K562 (cell line): ENCODE results near the gene KNCN. TPM values are rescaled to one million over a fixed set of nuclear protein-coding genes. Genes with fewer than 3 reads are reported as not detected.

Experiments used
- ATAC-seq: fragments of 200-7000 bp; cut with Tn5 transposase; 3 replicates; pipeline ENCODE4 v1.9.1; 2020; ENCODE audit warnings: moderate library complexity
- BruUV-seq: library from RNA; stranded (reverse); fragments of 400-500 nt; replicated peaks from 2 replicates; lab custom pipeline; 2021; lab: Mats Ljungman, UMichigan
- CTCF ChIA-PET: fragments of 300-600 bp; formaldehyde crosslinking; extraction: SDS; loops from one replicate; lab custom pipeline; 2021; ENCODE audit warnings: low intra/inter-chr PET ratio; lab: Yijun Ruan, JAX
- POLR2A ChIA-PET: fragments of 300-600, 350-650 bp; sonication (Branson Sonifier 250); formaldehyde crosslinking; extraction: SDS; loops from one replicate; lab custom pipeline; 2021; ENCODE audit warnings: antibody characterized with exemption, inconsistent platforms; lab: Yijun Ruan, JAX
- DNase-seq, 4 experiments: peaks; one replicate each; pipeline versions ENCODE4 v3.0.0 to v3.0.0-alpha.2; 2011 to 2018; ENCODE audit warnings: low spot score in 3 of 4, mixed read lengths in 3 of 4; ENCODE audit errors: extremely low read depth in 1 of 4
- FAIRE-seq: peaks from 2 replicates; lab custom pipeline; 2011; peaks lifted over from hg19 to GRCh38; lab: Jason Lieb, UNC
- H2AFZ ChIP-seq: 2 replicates; pipeline ENCODE4 v1.6.0; 2011; ENCODE audit warnings: low read depth, low read length, control low read depth, inconsistent platforms
- H3K27ac ChIP-seq: fragments of 200-600 bp; 3 replicates; pipeline ENCODE4 v1.8.0; 2011; ENCODE audit warnings: low read depth, mild to moderate bottlenecking, control low read depth, inconsistent platforms, low read length, moderate library complexity, mixed read lengths; ENCODE audit errors: extremely low read depth
- H3K27me3 ChIP-seq, 2 experiments: fragments of 300-600 bp in 1 of 2; 2 replicates in 1 of 2; 3 replicates in 1 of 2; pipeline versions ENCODE4 v1.6.0 to v1.8.0; 2011; ENCODE audit warnings: inconsistent platforms in 2 of 2, low read length in 2 of 2, mild to moderate bottlenecking in 1 of 2, mixed read lengths in 1 of 2, moderate library complexity in 1 of 2; ENCODE audit not compliant: control insufficient read depth in 2 of 2, insufficient read depth in 2 of 2
- H3K36me3 ChIP-seq: fragments of 300-600 bp; 3 replicates; pipeline ENCODE4 v1.8.0; 2011; ENCODE audit warnings: mild to moderate bottlenecking, low read length, inconsistent platforms; ENCODE audit not compliant: control insufficient read depth, insufficient read depth
- H3K4me1 ChIP-seq, 2 experiments: fragments of 200-600 bp in 1 of 2; replicated peaks in 1 of 2; 2 replicates in 1 of 2; 3 replicates in 1 of 2; pipeline versions ENCODE4 v1.5.1 to v1.8.0; 2011; ENCODE audit warnings: inconsistent platforms in 2 of 2, low read length in 2 of 2, mild to moderate bottlenecking in 1 of 2, mixed read lengths in 1 of 2, moderate library complexity in 1 of 2; ENCODE audit not compliant: control insufficient read depth in 2 of 2, insufficient read depth in 2 of 2
- H3K4me2 ChIP-seq: 2 replicates; pipeline ENCODE4 v1.6.1; 2011; ENCODE audit warnings: low read length, control low read depth, inconsistent platforms, mixed read lengths; ENCODE audit not compliant: insufficient read depth
- H3K4me3 ChIP-seq: fragments of 200-600 bp; sonication (generic), shearing (Covaris generic); 2 replicates; pipeline ENCODE4 v1.5.1; 2016; ENCODE audit warnings: control low read depth, inconsistent platforms
- H3K79me2 ChIP-seq: fragments of 200-600 bp; 3 replicates; pipeline ENCODE4 v1.8.0; 2011; ENCODE audit warnings: low read length, inconsistent platforms; ENCODE audit not compliant: control insufficient read depth, insufficient read depth
- H3K9ac ChIP-seq, 2 experiments: 2 replicates each; pipeline versions ENCODE4 v1.6.0 to v1.6.1; 2011; ENCODE audit warnings: low read depth in 2 of 2, low read length in 2 of 2, control low read depth in 1 of 2, inconsistent platforms in 1 of 2, mild to moderate bottlenecking in 1 of 2, mixed read lengths in 1 of 2; ENCODE audit not compliant: insufficient read depth in 1 of 2
- H3K9me1 ChIP-seq: one replicate; pipeline ENCODE4 v1.6.0; 2011; ENCODE audit warnings: inconsistent platforms, mild to moderate bottlenecking, low read length, moderate library complexity; ENCODE audit not compliant: control insufficient read depth, insufficient read depth
- H3K9me3 ChIP-seq: replicated peaks from 2 replicates; pipeline ENCODE4 v1.5.1; 2011; ENCODE audit warnings: low read depth, low read length, inconsistent platforms; ENCODE audit not compliant: control insufficient read depth, insufficient read depth
- H4K20me1 ChIP-seq: replicated peaks from 2 replicates; pipeline ENCODE4 v1.6.1; 2011; ENCODE audit warnings: low read length, inconsistent platforms, mixed read lengths; ENCODE audit not compliant: control insufficient read depth, insufficient read depth
- CBX3 ChIP-seq, 2 experiments: IDR thresholded peaks; 1 replicate in 1 of 2; 2 replicates in 1 of 2; pipeline ENCODE4 v1.6.1; 2012; ENCODE audit warnings: inconsistent platforms in 2 of 2, low read length in 2 of 2, borderline replicate concordance in 1 of 2, control low read depth in 1 of 2
- L3MBTL2 ChIP-seq: fragments of 450-650 bp; IDR thresholded peaks from 2 replicates; pipeline ENCODE4 v1.6.1; 2016; ENCODE audit warnings: mild to moderate bottlenecking, moderate library complexity
- MAX ChIP-seq: sonication (generic); formaldehyde crosslinking; IDR thresholded peaks from 2 replicates; pipeline ENCODE4 v1.9.0; 2022; ENCODE audit warnings: mild to moderate bottlenecking, missing genetic modification reagents
- ZNF134 ChIP-seq: fragments of 250-450 bp; sonication (Bioruptor Pico); conservative IDR thresholded peaks from 2 replicates; pipeline ENCODE4 v1.4.0; 2020
- WGBS: fragments of 100-300 bp; shearing (Covaris generic); methylation state at CpG from one replicate; pipeline ENCODE4 v1.1.6; 2016; ENCODE audit warnings: low coverage, mixed read lengths; ENCODE audit not compliant: insufficient coverage; ENCODE audit errors: missing lambda C conversion rate; 5-methylcytosine and 5-hydroxymethylcytosine counted together
- in situ Hi-C: fragments of 300-500 bp; cut with MboI; formaldehyde crosslinking; loops from 4 replicates; pipeline ENCODE4 v1.15.0; 2018; ENCODE audit warnings: inconsistent platforms, mixed read lengths
- intact Hi-C: fragments of 100-400 bp; cut with micrococcal nuclease; formaldehyde crosslinking; loops from 2 replicates; pipeline ENCODE4 v1.14.2; 2022
- polyA plus RNA-seq, 8 experiments: library from polyadenylated mRNA; depleted of rRNA in 4 of 8; stranded (reverse) in 5 of 8; unstranded in 3 of 8; fragments of >200 nt; fragmentation: Nextera tagmentation in 2 of 8; fragmentation: Illumina TruSeq in 1 of 8; extraction: Ambion mirVana in 2 of 8; extraction: Trizol in 1 of 8; gene quantifications; 2 replicates each; pipeline versions ENCODE4 v1.2.1 to v1.2.3, GENCODE V29; 2011 to 2014; ENCODE audit warnings: inconsistent platforms in 1 of 8, missing spikeins in 1 of 8
- total RNA-seq, 7 experiments: library from RNA; depleted of rRNA in 6 of 7; stranded (reverse); fragments of >200 nt in 6 of 7; fragmentation: Illumina TruSeq in 2 of 7; extraction: Trizol in 2 of 7; gene quantifications; 2 replicates each; pipeline versions ENCODE4 v1.2.1 to v1.2.3, GENCODE V29; 2011 to 2021; ENCODE audit warnings: low replicate concordance in 1 of 7

KNCN gene
- total and polyA plus RNA-seq, 9 of the 15 experiments (the other 6 are each of a cell fraction or from before 2014, with no cell fraction given), result not detected

GRCh38 chr1:46496505-46496904 is 54.9 kb downstream of the KNCN start (continued):
- TF ChIP-seq MAX (peak; percentile 55), L3MBTL2 (peak; percentile 70; the same call in 1 of the 2 replicates)

DNA sequence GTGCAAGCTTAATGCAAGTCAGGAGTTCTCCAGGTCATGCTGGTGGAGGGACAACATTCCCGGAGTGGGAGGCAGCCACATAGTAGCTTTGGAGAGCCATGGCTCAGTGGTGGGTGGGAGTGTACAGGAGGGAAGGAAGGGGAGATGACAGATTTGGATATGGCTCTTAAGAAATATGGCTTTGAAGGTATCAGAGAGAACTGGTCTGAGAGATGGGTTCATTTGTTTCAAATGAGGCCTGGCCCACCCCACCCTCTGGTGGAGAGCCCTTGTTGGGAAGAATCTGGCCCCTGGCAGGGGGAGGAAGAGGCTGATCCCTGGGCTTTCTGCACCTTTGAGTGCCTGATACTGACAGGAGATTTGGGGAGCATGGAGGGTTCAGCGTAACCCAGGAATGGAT is 55.7 kb downstream of the KNCN start:
- FAIRE-seq (no peak), DNase-seq (no peak), ATAC-seq (no peak)
- Histone ChIP-seq H2AFZ (no peak overlapping the region), H3K4me3 (no peak overlapping the region), H3K36me3 (no peaks in the 10 kb centered on the region), H3K9me1 (no peaks in the 10 kb centered on the region), H3K27ac (no peak overlapping the region), H3K4me2 (no peak overlapping the region), H4K20me1 (no peaks in the 10 kb centered on the region), H3K9me3 (no peaks in the 10 kb centered on the region), H3K79me2 (no peaks in the 10 kb centered on the region), H3K9ac (no peak overlapping the region), H3K4me1 (peaks cover 6 to 22% of the 10 kb centered on the region in 2 experiments; a peak in 3 of 5 replicates), H3K27me3 (no peaks in the 10 kb centered on the region)
- no TSS peak for BruUV-seq
- WGBS, result 73% methylated on average over 2 of the region's 2 CpGs
- TF ChIP-seq CBX3 (IDR thresholded peaks at IDR 0.05; ENCODE audit: borderline replicate concordance in 1 of 2, low read length in 2 of 2), result no peak
- TF ChIP-seq ZNF134, result peak; percentile 62; the same call in 1 of the 2 replicates
- POLR2A ChIA-PET, result interaction anchor here (0.6 to 1.7 kb wide), 7 partner anchors 9 to 361 kb away, joined by 3 to 10 read pairs (median 4); no protein-coding TSS in a partner anchor
- in situ Hi-C loops (no loop called here), intact Hi-C loops (no loop called here)
- CTCF ChIA-PET, result no interaction called here

Other genes with a start within 250 kb of the KNCN start
Only the 7 nearest of the 11 such genes appear.
- 0.32 and 0.33 TPM in 2 replicates for gene FAAH, start 157.3 kb downstream of the KNCN start, total RNA-seq (2014; rRNA removed)
- 0.25 and 0.32 TPM in 2 replicates for gene FAAH, start 157.3 kb downstream of the KNCN start, total RNA-seq (2014; rRNA removed; fragmentation: Illumina TruSeq; extraction: Trizol)
- 0.23 and 0.36 TPM in 2 replicates for gene FAAH, start 157.3 kb downstream of the KNCN start, total RNA-seq (2015; rRNA removed; fragmentation: Illumina TruSeq; extraction: Trizol)
- gene FAAH, start 157.3 kb downstream of the KNCN start, total RNA-seq (2021), result 0.71 and 0.81 TPM in 2 replicates
- 0.29 and 1.6 TPM in 2 replicates for gene FAAH, start 157.3 kb downstream of the KNCN start, polyA plus RNA-seq (2011; rRNA removed)
- gene FAAH, start 157.3 kb downstream of the KNCN start, polyA plus RNA-seq (2014; fragmentation: Illumina TruSeq; extraction: Trizol), result 0.17 and 0.52 TPM in 2 replicates
- gene FAAH, start 157.3 kb downstream of the KNCN start, polyA plus RNA-seq (2014; fragmentation: Nextera tagmentation; extraction: Ambion mirVana), result under 1 TPM; 0.06 TPM
- gene FAAH, start 157.3 kb downstream of the KNCN start, polyA plus RNA-seq (2014; rRNA removed), result 0.13 and 1.1 TPM in 2 replicates
- gene DMBX1, start 61.8 kb downstream of the KNCN start, total RNA-seq (2014; rRNA removed), result 0.86 and 1.2 TPM in 2 replicates
- 0.55 and 0.64 TPM in 2 replicates for gene DMBX1, start 61.8 kb downstream of the KNCN start, total RNA-seq (2014; rRNA removed; fragmentation: Illumina TruSeq; extraction: Trizol)
- 0.79 and 1.0 TPM in 2 replicates for gene DMBX1, start 61.8 kb downstream of the KNCN start, total RNA-seq (2015; rRNA removed; fragmentation: Illumina TruSeq; extraction: Trizol)
- 2.5 and 3.8 TPM in 2 replicates for gene DMBX1, start 61.8 kb downstream of the KNCN start, total RNA-seq (2021)
- gene DMBX1, start 61.8 kb downstream of the KNCN start, polyA plus RNA-seq (2011; rRNA removed), result 4.3 and 10.7 TPM in 2 replicates
- gene DMBX1, start 61.8 kb downstream of the KNCN start, polyA plus RNA-seq (2014; fragmentation: Illumina TruSeq; extraction: Trizol), result 1.6 and 2.4 TPM in 2 replicates
- gene DMBX1, start 61.8 kb downstream of the KNCN start, polyA plus RNA-seq (2014; fragmentation: Nextera tagmentation; extraction: Ambion mirVana), result under 1 TPM; 0.25 to 0.37 TPM
- gene DMBX1, start 61.8 kb downstream of the KNCN start, polyA plus RNA-seq (2014; rRNA removed), result 2.3 and 3.4 TPM in 2 replicates
- gene MKNK1, start 52.6 kb upstream of the KNCN start, total RNA-seq (2014; rRNA removed), result 27.7 and 33.3 TPM in 2 replicates
- 43.7 and 49.4 TPM in 2 replicates for gene MKNK1, start 52.6 kb upstream of the KNCN start, total RNA-seq (2014; rRNA removed; fragmentation: Illumina TruSeq; extraction: Trizol)
- gene MKNK1, start 52.6 kb upstream of the KNCN start, total RNA-seq (2015; rRNA removed; fragmentation: Illumina TruSeq; extraction: Trizol), result 33.7 and 42.9 TPM in 2 replicates
- gene MKNK1, start 52.6 kb upstream of the KNCN start, total RNA-seq (2021), result 36.5 and 41.7 TPM in 2 replicates
- gene MKNK1, start 52.6 kb upstream of the KNCN start, polyA plus RNA-seq (2011; rRNA removed), result 45.0 and 45.8 TPM in 2 replicates
- 40.4 and 42.1 TPM in 2 replicates for gene MKNK1, start 52.6 kb upstream of the KNCN start, polyA plus RNA-seq (2014; fragmentation: Illumina TruSeq; extraction: Trizol)
- gene MKNK1, start 52.6 kb upstream of the KNCN start, polyA plus RNA-seq (2014; fragmentation: Nextera tagmentation; extraction: Ambion mirVana), result 10 to 100 TPM; 44.7 to 46.0 TPM
- 50.8 and 51.3 TPM in 2 replicates for gene MKNK1, start 52.6 kb upstream of the KNCN start, polyA plus RNA-seq (2014; rRNA removed)
- 3.6 and 3.7 TPM in 2 replicates for gene MOB3C, start 65.2 kb upstream of the KNCN start, total RNA-seq (2014; rRNA removed)
- gene MOB3C, start 65.2 kb upstream of the KNCN start, total RNA-seq (2014; rRNA removed; fragmentation: Illumina TruSeq; extraction: Trizol), result 3.5 and 3.9 TPM in 2 replicates
- 3.5 and 3.6 TPM in 2 replicates for gene MOB3C, start 65.2 kb upstream of the KNCN start, total RNA-seq (2015; rRNA removed; fragmentation: Illumina TruSeq; extraction: Trizol)
- gene MOB3C, start 65.2 kb upstream of the KNCN start, total RNA-seq (2021), result 5.1 and 5.2 TPM in 2 replicates
- gene MOB3C, start 65.2 kb upstream of the KNCN start, polyA plus RNA-seq (2011; rRNA removed), result 6.2 and 7.5 TPM in 2 replicates
- gene MOB3C, start 65.2 kb upstream of the KNCN start, polyA plus RNA-seq (2014; fragmentation: Illumina TruSeq; extraction: Trizol), result 4.4 and 4.9 TPM in 2 replicates
- gene MOB3C, start 65.2 kb upstream of the KNCN start, polyA plus RNA-seq (2014; fragmentation: Nextera tagmentation; extraction: Ambion mirVana), result 1 to 10 TPM; 1.0 to 1.1 TPM
- gene MOB3C, start 65.2 kb upstream of the KNCN start, polyA plus RNA-seq (2014; rRNA removed), result 3.4 and 4.1 TPM in 2 replicates
- 23.4 and 26.5 TPM in 2 replicates for gene ATPAF1, start 116.7 kb upstream of the KNCN start, total RNA-seq (2014; rRNA removed)
- 27.4 and 33.7 TPM in 2 replicates for gene ATPAF1, start 116.7 kb upstream of the KNCN start, total RNA-seq (2014; rRNA removed; fragmentation: Illumina TruSeq; extraction: Trizol)
- 27.0 and 28.4 TPM in 2 replicates for gene ATPAF1, start 116.7 kb upstream of the KNCN start, total RNA-seq (2015; rRNA removed; fragmentation: Illumina TruSeq; extraction: Trizol)
- 24.2 and 27.3 TPM in 2 replicates for gene ATPAF1, start 116.7 kb upstream of the KNCN start, total RNA-seq (2021)
- 50.1 and 56.2 TPM in 2 replicates for gene ATPAF1, start 116.7 kb upstream of the KNCN start, polyA plus RNA-seq (2011; rRNA removed)
- 37.9 and 44.9 TPM in 2 replicates for gene ATPAF1, start 116.7 kb upstream of the KNCN start, polyA plus RNA-seq (2014; fragmentation: Illumina TruSeq; extraction: Trizol)
- gene ATPAF1, start 116.7 kb upstream of the KNCN start, polyA plus RNA-seq (2014; fragmentation: Nextera tagmentation; extraction: Ambion mirVana), result 1 to 10 TPM; 6.3 to 9.2 TPM
- 35.6 and 36.8 TPM in 2 replicates for gene ATPAF1, start 116.7 kb upstream of the KNCN start, polyA plus RNA-seq (2014; rRNA removed)
- gene TEX38, start 120.2 kb upstream of the KNCN start, total RNA-seq (2014; rRNA removed), result not detected in 2 replicates
- not detected in 2 replicates for gene TEX38, start 120.2 kb upstream of the KNCN start, total RNA-seq (2014; rRNA removed; fragmentation: Illumina TruSeq; extraction: Trizol)
- gene TEX38, start 120.2 kb upstream of the KNCN start, total RNA-seq (2015; rRNA removed; fragmentation: Illumina TruSeq; extraction: Trizol), result not detected in 2 replicates
- not detected in 2 replicates for gene TEX38, start 120.2 kb upstream of the KNCN start, total RNA-seq (2021)
- not detected in 2 replicates for gene TEX38, start 120.2 kb upstream of the KNCN start, polyA plus RNA-seq (2011; rRNA removed)
- gene TEX38, start 120.2 kb upstream of the KNCN start, polyA plus RNA-seq (2014; fragmentation: Illumina TruSeq; extraction: Trizol), result not detected in 2 replicates
- gene TEX38, start 120.2 kb upstream of the KNCN start, polyA plus RNA-seq (2014; fragmentation: Nextera tagmentation; extraction: Ambion mirVana), result not detected
- gene TEX38, start 120.2 kb upstream of the KNCN start, polyA plus RNA-seq (2014; rRNA removed), result not detected in 2 replicates
- gene EFCAB14, start 167.5 kb upstream of the KNCN start, total RNA-seq (2014; rRNA removed), result 27.6 and 30.3 TPM in 2 replicates
- gene EFCAB14, start 167.5 kb upstream of the KNCN start, total RNA-seq (2014; rRNA removed; fragmentation: Illumina TruSeq; extraction: Trizol), result 39.7 and 42.8 TPM in 2 replicates
- gene EFCAB14, start 167.5 kb upstream of the KNCN start, total RNA-seq (2015; rRNA removed; fragmentation: Illumina TruSeq; extraction: Trizol), result 44.4 and 48.1 TPM in 2 replicates
- gene EFCAB14, start 167.5 kb upstream of the KNCN start, total RNA-seq (2021), result 36.4 and 37.3 TPM in 2 replicates
- gene EFCAB14, start 167.5 kb upstream of the KNCN start, polyA plus RNA-seq (2011; rRNA removed), result 39.9 and 40.2 TPM in 2 replicates
- gene EFCAB14, start 167.5 kb upstream of the KNCN start, polyA plus RNA-seq (2014; fragmentation: Illumina TruSeq; extraction: Trizol), result 39.5 and 49.0 TPM in 2 replicates
- gene EFCAB14, start 167.5 kb upstream of the KNCN start, polyA plus RNA-seq (2014; fragmentation: Nextera tagmentation; extraction: Ambion mirVana), result 1 to 10 TPM; 7.3 to 9.4 TPM
- 24.9 and 28.0 TPM in 2 replicates for gene EFCAB14, start 167.5 kb upstream of the KNCN start, polyA plus RNA-seq (2014; rRNA removed)